Measurements from ENCODE around the gene RANBP9.

RANBP9 gene

GRCh38 chr6:13629459-13630116 is 82.0 kb downstream of the RANBP9 start:
- Histone ChIP-seq H3K4me3 (ENCODE audit: low read length) (no peak overlapping the region), H3K9me3 (ENCODE audit: control insufficient read depth, insufficient read depth, low read length) (no peaks in the 10 kb centered on the region), H3K27ac (ENCODE audit: low read length) (no peak overlapping the region), H3K4me1 (ENCODE audit: control insufficient read depth, insufficient read depth, low read length) (no peaks in the 10 kb centered on the region), H3K36me3 (ENCODE audit: control insufficient read depth, insufficient read depth, low read length) (no peaks in the 10 kb centered on the region), H3K27me3 (ENCODE audit: control insufficient read depth, insufficient read depth, low read length) (no peaks in the 10 kb centered on the region)
- DNase-seq (ENCODE audit: low read depth, low spot score): no peak
- WGBS (ENCODE audit: insufficient coverage, insufficient read length): no CpG with 5 or more reads among the region's 4 CpGs

- Histone ChIP-seq H3K9me3 (ENCODE audit: control insufficient read depth, insufficient read depth, low read length) (no peaks in the 10 kb centered on the region), H3K4me3 (ENCODE audit: low read length) (no peak overlapping the region), H3K36me3 (ENCODE audit: control insufficient read depth, insufficient read depth, low read length) (no peaks in the 10 kb centered on the region; the same call in 1 of the 2 replicates), H3K27me3 (ENCODE audit: control insufficient read depth, insufficient read depth, low read length) (no peaks in the 10 kb centered on the region), H3K4me1 (ENCODE audit: control insufficient read depth, insufficient read depth, low read length) (no peaks in the 10 kb centered on the region), H3K27ac (ENCODE audit: low read length) (no peak overlapping the region)
- WGBS (ENCODE audit: insufficient coverage, insufficient read length): no CpG with 5 or more reads among the region's 4 CpGs
- DNase-seq (ENCODE audit: low read depth, low spot score): no peak
Observed at GRCh38 chr6:13624871-13625288, 86.8 kb downstream of the RANBP9 start.

- Histone ChIP-seq H3K4me3 (ENCODE audit: low read length) (no peak overlapping the region), H3K36me3 (ENCODE audit: control insufficient read depth, insufficient read depth, low read length) (peaks cover 12% of the 10 kb centered on the region), H3K27me3 (ENCODE audit: control insufficient read depth, insufficient read depth, low read length) (no peaks in the 10 kb centered on the region), H3K4me1 (ENCODE audit: control insufficient read depth, insufficient read depth, low read length) (no peaks in the 10 kb centered on the region), H3K9me3 (ENCODE audit: control insufficient read depth, insufficient read depth, low read length) (no peaks in the 10 kb centered on the region), H3K27ac (ENCODE audit: low read length) (no peak overlapping the region)
- WGBS (ENCODE audit: insufficient coverage, insufficient read length): no CpG with 5 or more reads among the region's 2 CpGs
- DNase-seq (ENCODE audit: low read depth, low spot score): no peak
Observed at GRCh38 chr6:13617066-13617465, 94.6 kb downstream of the RANBP9 start.

- no peak overlapping the region for H3K27ac ChIP-seq (ENCODE audit: low read length)
- H3K4me3 ChIP-seq (ENCODE audit: low read length): peak overlapping the region; percentile 95
- DNase-seq (ENCODE audit: low read depth, low spot score): no peak
Observed at GRCh38 chr6:13615792-13616120, 95.9 kb downstream of the RANBP9 start.

GRCh38 chr6:13614926-13615791 is 96.5 kb downstream of the RANBP9 start, which contains the start of gene NOL7:
TSS of gene NOL7 (plus strand) at chr6:13615335. CDS start at chr6:13615359, 24 bp downstream.
- Histone ChIP-seq H3K4me3 (ENCODE audit: low read length) (peak within 1 kb of the TSS; percentile 95), H3K9me3 (ENCODE audit: control insufficient read depth, insufficient read depth, low read length) (no peaks in the 10 kb centered on the region), H3K27ac (ENCODE audit: low read length) (no peak within 1 kb of the TSS), H3K27me3 (ENCODE audit: control insufficient read depth, insufficient read depth, low read length) (no peaks in the 10 kb centered on the region), H3K36me3 (ENCODE audit: control insufficient read depth, insufficient read depth, low read length) (peaks cover 12% of the 10 kb centered on the region), H3K4me1 (ENCODE audit: control insufficient read depth, insufficient read depth, low read length) (no peaks in the 10 kb centered on the region)
- no CpG with 5 or more reads among the region's 85 CpGs for WGBS (ENCODE audit: insufficient coverage, insufficient read length)
- peak; percentile 93 for DNase-seq (ENCODE audit: low read depth, low spot score)

More at GRCh38 chr6:13615792-13616120, 95.9 kb downstream of the RANBP9 start:
- no peaks in the 10 kb centered on the region for H3K4me1 ChIP-seq (ENCODE audit: control insufficient read depth, insufficient read depth, low read length)
- no peaks in the 10 kb centered on the region for H3K9me3 ChIP-seq (ENCODE audit: control insufficient read depth, insufficient read depth, low read length)
- no peaks in the 10 kb centered on the region for H3K27me3 ChIP-seq (ENCODE audit: control insufficient read depth, insufficient read depth, low read length)
- peaks cover 12% of the 10 kb centered on the region for H3K36me3 ChIP-seq (ENCODE audit: control insufficient read depth, insufficient read depth, low read length)
- WGBS (ENCODE audit: insufficient coverage, insufficient read length): no CpG with 5 or more reads among the region's 14 CpGs

- peak overlapping the region; percentile 95 for H3K4me3 ChIP-seq (ENCODE audit: low read length)
- no peak overlapping the region for H3K27ac ChIP-seq (ENCODE audit: low read length)
- H3K4me1 ChIP-seq (ENCODE audit: control insufficient read depth, insufficient read depth, low read length): no peaks in the 10 kb centered on the region
- no peaks in the 10 kb centered on the region for H3K9me3 ChIP-seq (ENCODE audit: control insufficient read depth, insufficient read depth, low read length)
- H3K36me3 ChIP-seq (ENCODE audit: control insufficient read depth, insufficient read depth, low read length): peaks cover 12% of the 10 kb centered on the region
- H3K27me3 ChIP-seq (ENCODE audit: control insufficient read depth, insufficient read depth, low read length): no peaks in the 10 kb centered on the region
- no CpG with 5 or more reads among the region's 38 CpGs for WGBS (ENCODE audit: insufficient coverage, insufficient read length)
- DNase-seq (ENCODE audit: low read depth, low spot score): no peak
Observed at GRCh38 chr6:13614126-13614925, 97.3 kb downstream of the RANBP9 start.

GRCh38 chr6:13613029-13613594 is 98.5 kb downstream of the RANBP9 start:
- Histone ChIP-seq H3K36me3 (ENCODE audit: control insufficient read depth, insufficient read depth, low read length) (peaks cover 4% of the 10 kb centered on the region; the same call in 1 of the 2 replicates), H3K4me3 (ENCODE audit: low read length) (no peak overlapping the region), H3K27me3 (ENCODE audit: control insufficient read depth, insufficient read depth, low read length) (no peaks in the 10 kb centered on the region), H3K4me1 (ENCODE audit: control insufficient read depth, insufficient read depth, low read length) (no peaks in the 10 kb centered on the region), H3K9me3 (ENCODE audit: control insufficient read depth, insufficient read depth, low read length) (no peaks in the 10 kb centered on the region), H3K27ac (ENCODE audit: low read length) (no peak overlapping the region)
- no CpG with 5 or more reads among the region's 3 CpGs for WGBS (ENCODE audit: insufficient coverage, insufficient read length)
- DNase-seq (ENCODE audit: low read depth, low spot score): no peak

- Histone ChIP-seq H3K4me3 (ENCODE audit: low read length) (no peak overlapping the region), H3K27me3 (ENCODE audit: control insufficient read depth, insufficient read depth, low read length) (no peaks in the 10 kb centered on the region), H3K27ac (ENCODE audit: low read length) (no peak overlapping the region), H3K36me3 (ENCODE audit: control insufficient read depth, insufficient read depth, low read length) (no peaks in the 10 kb centered on the region), H3K9me3 (ENCODE audit: control insufficient read depth, insufficient read depth, low read length) (no peaks in the 10 kb centered on the region), H3K4me1 (ENCODE audit: control insufficient read depth, insufficient read depth, low read length) (no peaks in the 10 kb centered on the region)
- no peak for DNase-seq (ENCODE audit: low read depth, low spot score)
- WGBS (ENCODE audit: insufficient coverage, insufficient read length): 100% methylated on average over 1 of the region's 4 CpGs
Observed at GRCh38 chr6:13611715-13612114, 99.9 kb downstream of the RANBP9 start.

- no peaks in the 10 kb centered on the region for H3K27me3 ChIP-seq (ENCODE audit: control insufficient read depth, insufficient read depth, low read length)
- H3K9me3 ChIP-seq (ENCODE audit: control insufficient read depth, insufficient read depth, low read length): no peaks in the 10 kb centered on the region
- no peak overlapping the region for H3K4me3 ChIP-seq (ENCODE audit: low read length)
- WGBS (ENCODE audit: insufficient coverage, insufficient read length): no CpG with 5 or more reads among the region's 4 CpGs
- DNase-seq (ENCODE audit: low read depth, low spot score): no peak
- no peaks in the 10 kb centered on the region; the same call in 1 of the 2 replicates for H3K36me3 ChIP-seq (ENCODE audit: control insufficient read depth, insufficient read depth, low read length)
- no peak overlapping the region for H3K27ac ChIP-seq (ENCODE audit: low read length)
- no peaks in the 10 kb centered on the region for H3K4me1 ChIP-seq (ENCODE audit: control insufficient read depth, insufficient read depth, low read length)
Observed at GRCh38 chr6:13605634-13606033, 106.0 kb downstream of the RANBP9 start.

All from iPS DF 6.9 (cell line).